GM12801 (cell line): ENCODE data around the gene IFIT3.

ENCODE experiments used
- CTCF ChIP-seq: IDR thresholded peaks from one replicate; pipeline ENCODE4 v1.5.1; 2011; ENCODE audit warnings: control low read depth; ENCODE audit not compliant: insufficient read length; ENCODE audit errors: extremely low read depth

Gene IFIT3

GRCh38 chr10:89351780-89352597, 24.2 kb downstream of the IFIT3 start:
- no peak for TF ChIP-seq CTCF

- TF ChIP-seq CTCF: no peak
Observed at GRCh38 chr10:89352802-89353201, 25.0 kb downstream of the IFIT3 start.

GRCh38 chr10:89355394-89355931, 27.7 kb downstream of the IFIT3 start:
- TF ChIP-seq CTCF: no peak

GRCh38 chr10:89357096-89357495, 29.3 kb downstream of the IFIT3 start:
- no peak for TF ChIP-seq CTCF

GRCh38 chr10:89357975-89358374, 30.2 kb downstream of the IFIT3 start:
- no peak for TF ChIP-seq CTCF

GRCh38 chr10:89360157-89360556, 32.4 kb downstream of the IFIT3 start:
- TF ChIP-seq CTCF: no peak

GRCh38 chr10:89362929-89363328, 35.1 kb downstream of the IFIT3 start:
- TF ChIP-seq CTCF: no peak
